D341Med (cell line): ENCODE data around the gene HCLS1.
A peak's percentile ranks its signal among the peaks of the same experiment; 100 is the strongest.
"Not testable (repeated sequence)": the region's sequence is repeated elsewhere in the genome, so short reads cannot be mapped to it uniquely, and the experiment has no call there.

Experiments used
- DNase-seq: peaks from one replicate; pipeline ENCODE4 v3.0.0; 2012; ENCODE audit warnings: low spot score

Gene HCLS1

DNA sequence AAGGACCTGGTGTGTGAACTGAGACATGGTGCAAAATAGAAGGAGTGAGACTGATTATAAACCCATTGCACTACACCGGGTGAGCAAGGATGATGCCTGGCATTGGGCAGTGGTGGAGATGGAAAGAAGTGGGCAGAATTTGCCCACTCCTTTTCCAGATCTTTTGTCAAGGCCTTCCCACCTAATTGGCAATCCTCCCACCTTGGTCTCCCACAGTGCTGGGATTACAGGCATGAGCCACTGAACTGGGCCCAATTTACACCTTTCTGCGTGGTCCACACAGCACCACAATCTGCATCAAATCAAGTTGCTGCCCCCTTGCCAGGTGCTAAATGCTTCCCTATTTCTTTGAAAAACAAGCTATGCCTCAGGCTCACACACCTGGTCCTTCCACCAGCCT, 62.1 kb downstream of the HCLS1 start:
- DNase-seq = no peak

DNA sequence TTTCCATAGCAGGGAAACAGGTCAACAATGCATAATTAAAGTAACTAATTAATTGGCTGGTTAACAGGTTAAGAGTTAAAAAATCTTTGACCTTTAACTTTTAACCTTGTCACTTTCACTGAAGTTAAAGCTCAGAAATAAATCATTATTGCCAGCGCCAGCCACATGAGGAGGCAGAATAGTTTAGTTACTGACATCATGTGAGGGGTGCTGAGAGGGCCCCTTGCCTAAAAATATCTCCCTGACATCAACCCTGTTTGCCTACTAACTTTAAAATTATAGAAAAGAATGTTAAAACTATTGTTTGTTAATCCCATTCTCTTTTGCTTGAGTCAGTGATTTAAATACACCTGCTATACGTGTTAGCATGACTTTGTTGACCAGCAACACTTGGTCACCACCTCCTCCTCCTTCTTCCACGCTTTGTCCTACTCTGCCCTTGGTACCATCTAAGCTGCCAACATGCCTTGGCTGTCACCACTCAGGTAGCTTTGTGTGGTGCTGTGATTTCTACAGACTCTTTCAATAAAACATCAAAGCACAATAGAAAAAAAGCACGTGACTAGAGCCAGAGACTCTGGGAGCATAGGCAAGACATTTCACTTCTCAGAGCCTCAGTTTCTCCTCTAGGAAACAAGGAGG, 64.8 kb downstream of the HCLS1 start:
- DNase-seq = no peak

DNA sequence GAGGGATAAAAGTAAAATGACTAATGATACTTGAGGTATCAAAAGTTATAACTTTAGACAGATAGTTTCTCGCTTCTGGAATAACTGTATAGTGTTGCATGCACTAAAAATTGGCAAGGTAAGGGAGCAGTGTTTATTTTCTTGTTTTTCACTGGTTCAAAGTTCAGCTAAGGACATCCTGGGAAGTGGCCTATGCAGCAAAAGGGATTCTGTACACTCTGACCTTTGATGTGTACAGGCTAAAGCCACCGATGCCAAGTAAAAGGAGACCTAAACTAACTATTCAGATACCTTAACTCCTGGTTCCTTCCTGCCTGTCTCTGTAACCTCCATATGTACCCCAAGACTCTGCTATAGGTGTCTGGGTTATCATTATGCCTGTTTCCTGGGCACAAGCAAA, 65.9 kb downstream of the HCLS1 start:
- no peak for DNase-seq

DNA sequence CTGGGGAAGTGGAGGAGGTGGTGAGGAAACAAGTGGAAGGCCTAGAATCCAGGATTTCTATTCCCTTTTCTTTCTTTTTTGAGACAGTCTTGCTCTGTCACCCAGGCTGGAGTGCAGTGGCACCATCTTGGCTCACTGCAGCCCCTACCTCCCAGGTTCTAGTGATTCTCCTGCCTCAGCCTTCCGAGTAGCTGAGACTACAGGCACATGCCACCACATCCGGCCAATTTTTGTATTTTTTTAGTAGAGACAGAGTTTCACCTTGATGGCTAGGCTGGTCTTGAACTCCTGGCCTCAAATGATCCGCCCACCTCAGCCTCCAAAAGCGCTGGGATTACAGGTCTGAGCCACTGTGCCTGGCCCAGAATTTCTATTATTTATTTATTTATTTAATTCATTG, 66.9 kb downstream of the HCLS1 start:
- DNase-seq = not testable (repeated sequence)

DNA sequence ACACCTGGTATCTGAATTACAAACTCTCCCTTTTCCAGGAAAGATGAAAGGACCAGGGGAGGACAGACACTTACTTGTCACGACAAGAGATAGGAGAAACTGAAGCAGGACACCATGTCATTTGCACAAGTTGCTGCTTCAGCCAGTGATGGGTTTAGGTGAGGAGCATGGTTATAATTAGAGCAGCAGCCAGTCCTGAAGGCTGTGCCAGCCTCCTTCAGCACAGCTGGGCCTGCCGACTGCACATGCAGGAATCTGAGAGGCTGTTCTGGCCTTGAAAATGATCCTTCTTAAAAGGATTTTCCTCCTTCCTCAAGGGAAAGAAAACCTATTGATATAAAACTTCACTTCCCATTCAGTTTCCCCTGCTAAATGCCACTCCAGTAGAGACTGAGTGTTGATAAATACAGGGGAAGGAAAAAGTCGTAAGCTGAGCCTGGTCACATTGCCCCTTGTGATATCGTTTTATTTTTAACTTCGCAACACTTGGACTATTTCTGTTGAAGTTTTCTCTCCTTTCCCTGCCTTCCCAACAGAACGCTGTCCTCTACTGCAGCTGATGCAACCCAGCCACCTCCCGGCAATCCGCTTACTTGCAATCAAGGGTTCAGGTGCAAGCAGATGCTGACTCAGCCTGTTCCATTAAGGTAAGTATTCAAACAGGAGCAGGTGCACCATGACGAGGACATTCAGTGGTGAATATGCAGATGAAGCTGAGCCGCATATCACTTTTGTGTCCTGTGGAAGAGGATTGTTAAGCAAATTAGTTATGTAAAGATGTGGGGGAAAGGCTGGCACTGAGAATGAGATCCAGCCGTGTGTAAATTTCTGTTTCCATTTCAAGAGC, 67.6 kb downstream of the HCLS1 start, which contains the start of gene FBXO40:
TSS of gene FBXO40 (plus strand) at position 524 of the 847 bp plus-strand sequence. CDS start 27,197 bp downstream, outside the sequence.
- peak; percentile 45 for DNase-seq

DNA sequence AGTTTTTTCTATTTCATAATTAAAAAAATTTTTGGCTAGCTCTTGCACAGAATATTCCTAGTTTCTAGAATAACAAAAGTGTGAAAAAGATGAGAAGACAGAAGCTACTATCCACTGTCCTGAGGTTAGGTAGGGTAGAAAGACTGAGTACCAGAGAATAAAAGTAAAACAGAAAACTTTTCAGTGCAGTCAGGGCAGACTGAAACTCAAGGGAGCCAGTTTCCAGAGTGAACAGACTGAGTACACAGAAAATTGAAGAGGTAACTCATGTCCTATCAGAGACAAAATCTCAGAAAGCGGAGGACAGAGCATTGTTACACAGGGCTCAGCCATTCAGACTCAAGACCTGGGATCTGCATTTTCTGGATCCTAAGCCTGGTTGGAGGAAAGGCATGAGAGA, 76.3 kb downstream of the HCLS1 start:
- DNase-seq = no peak

DNA sequence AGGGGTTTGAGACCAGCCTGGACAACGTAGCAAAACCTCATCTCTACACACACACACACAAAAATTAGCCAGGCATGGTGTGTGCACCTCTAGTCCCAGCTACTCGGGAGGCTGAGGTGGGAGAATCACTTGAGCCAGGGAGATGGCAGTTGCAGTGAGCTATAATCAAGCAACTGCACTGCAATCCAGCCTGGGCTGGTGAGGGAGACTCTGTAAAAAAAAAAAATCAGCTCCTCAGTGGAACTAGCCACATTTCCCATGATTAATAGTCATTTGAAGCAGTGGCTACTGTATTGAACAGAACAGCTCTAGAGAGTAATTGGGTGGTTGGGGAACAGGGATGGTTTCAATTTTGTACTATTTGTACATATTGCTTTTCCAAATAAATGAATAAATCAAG, 79.0 kb downstream of the HCLS1 start:
- DNase-seq = no peak
